Glomerular endothelial cell (primary cell): ENCODE measurements around the gene CHST9. TPM values are rescaled to one million over a fixed set of nuclear protein-coding genes. Genes with fewer than 3 reads are reported as not detected.
"Not testable (repeated sequence)": the region's sequence is repeated elsewhere in the genome, so short reads cannot be mapped to it uniquely, and the experiment has no call there.

Source experiments
- DNase-seq: peaks from one replicate; pipeline ENCODE4 v3.0.0-alpha.2; 2011; ENCODE audit warnings: low read depth, low spot score; ENCODE audit errors: extremely low read depth
- total RNA-seq: library from RNA; depleted of rRNA; stranded (reverse); fragments of >200 nt; gene quantifications from 2 replicates; pipeline ENCODE4 v1.2.3, GENCODE V29; 2015

CHST9 gene
- total RNA-seq, 1 donor from 2014 or later: not detected

- no peak for DNase-seq
Observed at GRCh38 chr18:26943906-26944305, 241.2 kb downstream of the CHST9 start.

GRCh38 chr18:26941584-26941983, 243.5 kb downstream of the CHST9 start:
- no peak for DNase-seq

GRCh38 chr18:26940744-26941398, 244.2 kb downstream of the CHST9 start:
- no peak for DNase-seq

GRCh38 chr18:26931659-26932058, 253.4 kb downstream of the CHST9 start:
- DNase-seq: no peak

- DNase-seq: no peak
Observed at GRCh38 chr18:26930630-26931029, 254.5 kb downstream of the CHST9 start.

GRCh38 chr18:26928670-26929313, 256.3 kb downstream of the CHST9 start:
- no peak for DNase-seq

GRCh38 chr18:26927822-26928221, 257.3 kb downstream of the CHST9 start:
- not testable (repeated sequence) for DNase-seq

- no peak for DNase-seq
Observed at GRCh38 chr18:26926066-26926675, 258.9 kb downstream of the CHST9 start.

- DNase-seq: no peak
Observed at GRCh38 chr18:26925313-26925712, 259.8 kb downstream of the CHST9 start.

- DNase-seq: no peak
Observed at GRCh38 chr18:26922313-26922712, 262.8 kb downstream of the CHST9 start.

- DNase-seq: no peak
Observed at GRCh38 chr18:26920644-26921043, 264.5 kb downstream of the CHST9 start.

GRCh38 chr18:26919627-26920026, 265.5 kb downstream of the CHST9 start:
- DNase-seq: no peak

GRCh38 chr18:26919201-26919600, 265.9 kb downstream of the CHST9 start:
- no peak for DNase-seq

GRCh38 chr18:26911840-26912239, 273.3 kb downstream of the CHST9 start:
- DNase-seq: no peak

- no peak for DNase-seq
Observed at GRCh38 chr18:26909599-26910290, 275.4 kb downstream of the CHST9 start.

- no peak for DNase-seq
Observed at GRCh38 chr18:26908906-26909305, 276.2 kb downstream of the CHST9 start.

- no peak for DNase-seq
Observed at GRCh38 chr18:26902291-26902690, 282.8 kb downstream of the CHST9 start.

GRCh38 chr18:26901020-26901419, 284.1 kb downstream of the CHST9 start:
- no peak for DNase-seq

- DNase-seq: no peak
Observed at GRCh38 chr18:26894426-26894825, 290.7 kb downstream of the CHST9 start.

GRCh38 chr18:26893996-26894395, 291.1 kb downstream of the CHST9 start:
- no peak for DNase-seq

GRCh38 chr18:26888259-26888658, 296.8 kb downstream of the CHST9 start:
- DNase-seq: no peak
